IgD-negative memory B cell (primary cell): ENCODE results near the gene ELL2. TPM values are rescaled to one million over a fixed set of nuclear protein-coding genes. Genes with fewer than 3 reads are reported as not detected.
"Not testable (repeated sequence)": the region's sequence is repeated elsewhere in the genome, so short reads cannot be mapped to it uniquely, and the experiment has no call there.

Experiments
- H3K27ac Mint-ChIP-seq, 3 donors: one replicate each; pipeline ENCODE4 v1.8.0; 2020 to 2022; ENCODE audit warnings: mild to moderate bottlenecking in 3 of 3, mixed read lengths in 3 of 3, moderate library complexity in 1 of 3
- H3K27me3 Mint-ChIP-seq: one replicate; pipeline ENCODE4 v1.8.0; 2021; ENCODE audit warnings: mixed read lengths
- H3K36me3 Mint-ChIP-seq: one replicate; pipeline ENCODE4 v1.8.0; 2020; ENCODE audit warnings: mild to moderate bottlenecking, mixed read lengths
- H3K4me1 Mint-ChIP-seq, 3 donors: one replicate each; pipeline ENCODE4 v1.8.0; 2020 to 2022; ENCODE audit warnings: mixed read lengths in 3 of 3, mild to moderate bottlenecking in 1 of 3
- H3K4me3 Mint-ChIP-seq, 4 donors: one replicate each; pipeline ENCODE4 v1.8.0; 2020 to 2022; ENCODE audit warnings: mild to moderate bottlenecking in 4 of 4, mixed read lengths in 4 of 4, moderate library complexity in 3 of 4
- H3K9me3 Mint-ChIP-seq, 3 donors: one replicate each; pipeline ENCODE4 v1.8.0; 2020 to 2021; ENCODE audit warnings: mixed read lengths in 3 of 3, mild to moderate bottlenecking in 1 of 3
- polyA plus RNA-seq: library from polyadenylated mRNA; unstranded; fragments of 300-500 nt; fragmentation: Illumina TruSeq; gene quantifications from one replicate; pipeline ENCODE4 v1.2.3, GENCODE V29; 2021

ELL2 gene
- polyA plus RNA-seq, 1 donor from 2014 or later, result 9.9 TPM

DNA sequence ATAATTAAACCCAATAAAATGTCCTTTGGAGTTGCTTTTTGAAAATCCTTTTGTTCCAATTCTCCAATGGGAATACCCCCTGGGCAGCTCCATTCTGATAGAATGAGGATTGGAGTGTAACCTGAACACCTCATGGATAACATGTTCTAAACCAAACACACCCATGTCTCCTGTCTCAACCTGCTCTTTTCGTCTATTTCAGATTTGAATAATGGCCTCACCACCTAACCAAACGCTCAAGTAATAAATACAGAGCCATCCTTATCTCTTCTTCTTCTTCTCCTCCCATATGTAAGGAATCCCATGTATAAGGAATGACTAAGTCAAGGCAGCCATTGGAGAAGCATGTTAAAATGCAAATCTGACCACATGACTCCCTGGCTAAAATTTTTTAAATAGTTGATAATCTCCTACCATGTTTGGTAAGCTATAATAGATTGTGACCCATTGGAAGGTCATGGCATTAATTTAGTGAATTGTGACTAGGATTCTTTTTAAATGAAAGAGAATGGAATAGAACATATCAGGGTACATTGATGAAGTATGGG, 26.0 kb downstream of the ELL2 start:
- no peak overlapping the region for H3K4me3 Mint-ChIP-seq
- peaks cover 5 to 9% (median 5%) of the 10 kb centered on the region in 3 donors for H3K4me1 Mint-ChIP-seq
- H3K36me3 Mint-ChIP-seq, result peaks cover 18% of the 10 kb centered on the region
- no peaks in the 10 kb centered on the region for H3K27me3 Mint-ChIP-seq
- H3K27ac Mint-ChIP-seq, result peak overlapping the region in 2 of 3 donors; percentile 7 to 10
- no peaks in the 10 kb centered on the region for H3K9me3 Mint-ChIP-seq

GRCh38 chr5:95934207-95934804, 27.3 kb downstream of the ELL2 start:
- no peak overlapping the region for H3K27ac Mint-ChIP-seq
- H3K27me3 Mint-ChIP-seq, result no peaks in the 10 kb centered on the region
- no peaks in the 10 kb centered on the region for H3K9me3 Mint-ChIP-seq
- H3K36me3 Mint-ChIP-seq, result peaks cover 20% of the 10 kb centered on the region
- H3K4me3 Mint-ChIP-seq, result no peak overlapping the region
- peaks cover 5 to 9% (median 7%) of the 10 kb centered on the region in 3 donors for H3K4me1 Mint-ChIP-seq

DNA sequence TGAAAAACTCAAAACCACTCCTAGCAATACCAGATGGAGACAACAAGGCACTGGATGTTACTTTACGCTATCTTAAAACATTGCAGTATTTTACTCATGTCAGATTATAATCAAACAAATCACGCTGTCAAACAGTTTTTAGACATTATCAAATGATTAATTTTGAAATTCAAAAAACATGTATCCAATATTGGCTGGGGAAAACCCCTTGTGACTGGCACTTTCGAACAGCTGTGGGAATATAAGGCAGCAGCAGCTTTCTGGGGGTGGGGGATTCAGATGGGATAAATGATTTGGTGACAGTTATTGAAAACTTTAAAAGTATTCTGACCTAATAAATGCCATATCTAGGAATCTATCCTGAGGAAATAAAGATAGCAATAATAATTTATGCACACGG, 28.7 kb downstream of the ELL2 start:
- Mint-ChIP-seq H3K27me3 (no peaks in the 10 kb centered on the region), H3K27ac (no peak overlapping the region), H3K36me3 (peaks cover 17% of the 10 kb centered on the region), H3K4me1 (peaks cover 14 to 17% (median 16%) of the 10 kb centered on the region in 3 donors), H3K4me3 (no peak overlapping the region), H3K9me3 (no peaks in the 10 kb centered on the region)

GRCh38 chr5:95931079-95931833, 30.4 kb downstream of the ELL2 start:
- H3K4me1 Mint-ChIP-seq, result peaks cover 18 to 24% (median 19%) of the 10 kb centered on the region in 3 donors
- H3K4me3 Mint-ChIP-seq, result no peak overlapping the region
- H3K27ac Mint-ChIP-seq, result peak overlapping the region in 1 of 3 donors; percentile 19
- H3K27me3 Mint-ChIP-seq, result no peaks in the 10 kb centered on the region
- peaks cover 14% of the 10 kb centered on the region for H3K36me3 Mint-ChIP-seq
- H3K9me3 Mint-ChIP-seq, result no peaks in the 10 kb centered on the region

DNA sequence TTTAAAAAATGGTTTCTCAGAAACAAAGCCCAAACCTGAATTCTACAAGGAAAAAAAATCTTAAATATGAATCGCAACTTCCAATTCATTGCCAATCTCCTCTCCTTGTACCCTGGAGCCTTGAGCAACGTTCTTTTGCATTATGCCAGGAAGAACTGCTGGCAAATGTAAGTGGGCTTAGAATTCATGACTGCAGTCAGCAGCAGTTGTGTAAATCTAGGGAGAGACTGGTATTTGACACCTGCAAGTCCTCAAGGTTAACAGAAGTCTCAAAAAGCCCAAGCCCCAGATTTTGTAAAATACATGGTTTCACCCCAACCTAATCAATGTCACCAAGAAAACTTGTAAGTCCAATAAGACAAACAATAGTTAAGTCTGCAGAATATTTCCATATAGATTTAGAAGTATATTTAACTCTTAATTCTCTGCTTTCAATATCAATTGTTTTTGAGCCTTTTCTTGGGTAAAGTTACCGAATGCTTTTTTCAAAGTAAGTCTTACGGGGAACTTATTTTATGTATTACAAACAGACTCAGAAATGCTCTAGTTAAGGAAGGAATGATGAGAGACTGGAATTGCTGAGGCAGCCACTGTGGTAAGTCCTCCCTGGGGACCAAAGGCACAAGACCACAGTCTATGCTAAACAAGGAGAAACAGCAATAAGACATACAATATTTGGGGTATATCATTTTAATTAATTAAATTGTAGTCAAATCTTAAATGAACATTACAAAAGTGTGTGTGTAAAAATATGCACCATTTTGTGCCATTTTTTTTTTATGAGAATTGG, 31.3 kb downstream of the ELL2 start:
- Mint-ChIP-seq H3K27me3 (no peaks in the 10 kb centered on the region), H3K9me3 (no peaks in the 10 kb centered on the region), H3K36me3 (peaks cover 9% of the 10 kb centered on the region), H3K4me1 (peaks cover 20 to 31% (median 27%) of the 10 kb centered on the region in 3 donors), H3K4me3 (no peak overlapping the region), H3K27ac (no peak overlapping the region)

DNA sequence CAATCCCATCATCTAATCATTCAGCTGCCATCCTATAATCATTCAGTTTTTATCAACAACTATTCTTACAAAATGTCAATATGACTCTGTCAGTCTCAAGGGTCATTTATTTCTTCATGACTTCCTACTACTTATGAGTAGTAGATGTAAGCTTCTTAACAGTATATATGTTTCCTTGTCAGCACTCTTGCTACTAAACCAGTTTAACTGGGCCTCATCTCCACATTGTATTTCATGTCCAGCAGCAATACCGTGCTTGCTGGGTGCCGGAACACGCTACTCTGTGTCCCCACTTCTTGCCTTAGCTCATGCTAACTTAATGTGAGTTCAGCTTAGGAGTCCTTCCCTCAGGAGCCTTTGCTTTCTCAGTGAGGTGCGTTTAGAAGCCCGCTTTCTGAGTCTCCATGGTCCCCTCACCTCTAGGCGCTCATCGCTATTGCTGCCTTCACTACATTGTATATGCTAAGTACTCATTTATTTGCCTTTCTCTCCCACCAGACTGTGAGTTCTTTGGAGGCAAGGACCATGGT, 32.9 kb downstream of the ELL2 start:
- H3K4me1 Mint-ChIP-seq, result peaks cover 31 to 47% (median 37%) of the 10 kb centered on the region in 3 donors
- peak overlapping the region in 2 of 4 donors; percentile 1 to 46 for H3K4me3 Mint-ChIP-seq
- H3K27me3 Mint-ChIP-seq, result no peaks in the 10 kb centered on the region
- no peaks in the 10 kb centered on the region for H3K9me3 Mint-ChIP-seq
- peaks cover 9% of the 10 kb centered on the region for H3K36me3 Mint-ChIP-seq
- peak overlapping the region; percentile 6 to 37 (median 34) for H3K27ac Mint-ChIP-seq

GRCh38 chr5:95927927-95928723, 33.5 kb downstream of the ELL2 start:
- H3K27me3 Mint-ChIP-seq, result no peaks in the 10 kb centered on the region
- H3K27ac Mint-ChIP-seq, result peak overlapping the region in 2 of 3 donors; percentile 6 to 86
- no peaks in the 10 kb centered on the region for H3K9me3 Mint-ChIP-seq
- H3K4me3 Mint-ChIP-seq, result peak overlapping the region in 2 of 4 donors; percentile 1 to 10
- H3K36me3 Mint-ChIP-seq, result peaks cover 9% of the 10 kb centered on the region
- H3K4me1 Mint-ChIP-seq, result peaks cover 33 to 49% (median 42%) of the 10 kb centered on the region in 3 donors

DNA sequence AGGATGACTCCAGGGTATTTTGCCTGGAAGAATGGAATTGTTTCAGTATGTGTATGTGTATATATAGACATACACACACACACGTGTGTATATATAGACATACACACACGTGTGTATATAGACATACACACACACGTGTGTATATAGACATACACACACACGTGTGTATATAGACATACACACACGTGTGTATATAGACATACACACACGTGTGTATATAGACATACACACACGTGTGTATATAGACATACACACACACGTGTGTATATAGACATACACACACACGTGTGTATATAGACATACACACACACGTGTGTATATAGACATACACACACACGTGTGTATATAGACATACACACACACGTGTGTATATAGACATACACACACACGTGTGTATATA, 34.4 kb downstream of the ELL2 start:
- H3K27me3 Mint-ChIP-seq, H3K36me3 Mint-ChIP-seq, H3K4me3 Mint-ChIP-seq, H3K27ac Mint-ChIP-seq, H3K9me3 Mint-ChIP-seq: not testable (repeated sequence)
- H3K4me1 Mint-ChIP-seq, result peaks cover 35 to 49% (median 42%) of the 10 kb centered on the region in 3 donors

DNA sequence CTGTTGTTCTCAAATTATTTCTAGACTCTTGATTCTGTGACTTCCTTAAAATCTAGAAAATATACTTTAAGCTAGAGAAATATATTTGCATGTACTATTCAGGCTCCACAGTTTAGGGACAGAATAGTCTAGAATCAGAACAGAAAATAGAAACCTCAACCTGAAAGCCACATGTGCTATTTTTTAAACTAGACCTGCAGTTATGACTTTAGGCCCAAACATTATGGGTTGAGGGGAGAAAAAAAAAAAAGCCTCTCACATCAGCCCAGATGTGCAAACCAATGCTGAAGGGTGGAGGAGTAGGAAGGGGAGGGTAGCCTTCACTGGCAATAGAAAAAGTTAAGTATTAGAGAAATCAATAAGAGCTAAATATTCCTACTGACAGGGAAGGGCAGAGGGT, 35.7 kb downstream of the ELL2 start:
- Mint-ChIP-seq H3K4me3 (peak overlapping the region in 2 of 4 donors; percentile 8 to 85), H3K27me3 (no peaks in the 10 kb centered on the region), H3K36me3 (peaks cover 2% of the 10 kb centered on the region), H3K27ac (peak overlapping the region; percentile 17 to 79 (median 72)), H3K4me1 (peaks cover 35 to 50% (median 42%) of the 10 kb centered on the region in 3 donors), H3K9me3 (no peaks in the 10 kb centered on the region)

GRCh38 chr5:95925378-95925744, 36.3 kb downstream of the ELL2 start:
- Mint-ChIP-seq H3K4me3 (peak overlapping the region in 2 of 4 donors; percentile 39 to 69), H3K36me3 (peaks cover under 1% of the 10 kb centered on the region), H3K4me1 (peaks cover 35 to 55% (median 44%) of the 10 kb centered on the region in 3 donors), H3K9me3 (no peaks in the 10 kb centered on the region), H3K27ac (no peak overlapping the region), H3K27me3 (no peaks in the 10 kb centered on the region)

GRCh38 chr5:95924720-95925377, 36.8 kb downstream of the ELL2 start:
- Mint-ChIP-seq H3K27me3 (no peaks in the 10 kb centered on the region), H3K4me1 (peaks cover 36 to 55% (median 45%) of the 10 kb centered on the region in 3 donors), H3K9me3 (no peaks in the 10 kb centered on the region), H3K27ac (peak overlapping the region in 1 of 3 donors; percentile 41), H3K36me3 (no peaks in the 10 kb centered on the region), H3K4me3 (peak overlapping the region in 2 of 4 donors; percentile 41 to 69)

DNA sequence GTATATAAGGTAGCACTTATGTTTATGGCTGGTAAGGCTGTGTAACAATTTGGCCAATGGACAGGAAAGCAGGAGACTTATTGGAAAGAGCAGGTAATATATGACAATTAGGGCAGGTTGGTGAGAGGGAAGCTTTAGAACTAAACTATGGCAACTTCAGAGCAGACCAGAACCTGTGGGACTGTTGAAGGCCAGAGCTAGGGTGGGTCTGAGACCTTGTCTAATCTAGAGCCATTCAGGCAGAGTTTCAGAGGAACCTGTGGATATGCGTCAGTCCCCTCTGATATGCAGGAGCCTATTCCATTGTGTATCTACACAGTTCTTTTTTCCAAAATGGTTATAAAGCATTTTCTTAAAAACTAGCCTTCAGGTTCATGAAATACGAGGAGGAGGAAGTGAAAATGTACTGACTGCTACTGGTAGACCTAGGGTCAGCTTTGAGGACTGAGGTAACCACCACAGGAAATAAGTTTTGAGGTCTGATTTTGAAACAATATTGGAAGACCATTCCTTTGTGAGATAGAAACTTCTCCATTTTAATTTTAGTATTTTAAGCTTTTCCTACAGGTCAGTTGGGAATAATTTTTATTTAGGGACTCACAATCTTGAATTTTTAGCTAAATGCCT, 37.6 kb downstream of the ELL2 start:
- H3K36me3 Mint-ChIP-seq, result no peaks in the 10 kb centered on the region
- H3K27ac Mint-ChIP-seq, result peak overlapping the region in 1 of 3 donors; percentile 41
- peaks cover 40 to 61% (median 50%) of the 10 kb centered on the region in 3 donors for H3K4me1 Mint-ChIP-seq

GRCh38 chr5:95922798-95923197, 38.9 kb downstream of the ELL2 start:
- no peaks in the 10 kb centered on the region for H3K27me3 Mint-ChIP-seq
- no peaks in the 10 kb centered on the region for H3K9me3 Mint-ChIP-seq
- peaks cover 36 to 49% (median 42%) of the 10 kb centered on the region in 3 donors for H3K4me1 Mint-ChIP-seq
- H3K4me3 Mint-ChIP-seq, result peak overlapping the region in 1 of 4 donors; percentile 63
- H3K27ac Mint-ChIP-seq, result no peak overlapping the region
- peaks cover 3% of the 10 kb centered on the region for H3K36me3 Mint-ChIP-seq

More for the DNA sequence above, 37.6 kb downstream of the ELL2 start:
- Mint-ChIP-seq H3K27me3 (no peaks in the 10 kb centered on the region), H3K9me3 (no peaks in the 10 kb centered on the region), H3K4me3 (peak overlapping the region in 2 of 4 donors; percentile 23 to 70)
